Activated CD4-positive, alpha-beta T cell treated with anti-CD3 and anti-CD28 coated beads, Interleukin-10, Interleukin-2, amounts not matched to agents 100 ng/mL and 50 ng/mL, durations not matched to agents 16 hours and 8 hours (primary cell): ENCODE results near the gene UBAP1.
"Not testable (repeated sequence)": the region's sequence is repeated elsewhere in the genome, so short reads cannot be mapped to it uniquely, and the experiment has no call there.

Source experiments
- DNase-seq: peaks from one replicate; pipeline ENCODE4 v3.0.0-alpha.2; 2020

UBAP1 gene

GRCh38 chr9:34272101-34272541, 93.3 kb downstream of the UBAP1 start:
- DNase-seq = no peak

GRCh38 chr9:34273588-34273987, 94.7 kb downstream of the UBAP1 start:
- not testable (repeated sequence) for DNase-seq

- DNase-seq = no peak
Measured at GRCh38 chr9:34275811-34276210, 97.0 kb downstream of the UBAP1 start.

- no peak for DNase-seq
Measured at GRCh38 chr9:34276772-34277171, 97.9 kb downstream of the UBAP1 start.

- DNase-seq = no peak
Measured at GRCh38 chr9:34279411-34279810, 100.6 kb downstream of the UBAP1 start.

- no peak for DNase-seq
Measured at GRCh38 chr9:34282096-34282495, 103.3 kb downstream of the UBAP1 start.

- no peak for DNase-seq
Measured at GRCh38 chr9:34289159-34289558, 110.3 kb downstream of the UBAP1 start.

- DNase-seq = no peak
Measured at GRCh38 chr9:34291023-34291422, 112.2 kb downstream of the UBAP1 start.

GRCh38 chr9:34291423-34291822, 112.6 kb downstream of the UBAP1 start:
- no peak for DNase-seq

GRCh38 chr9:34292552-34292951, 113.7 kb downstream of the UBAP1 start:
- no peak for DNase-seq

GRCh38 chr9:34301064-34301463, 122.2 kb downstream of the UBAP1 start:
- DNase-seq = not testable (repeated sequence)
